ENCODE data around the gene PTPN22. TPM values are rescaled to one million over a fixed set of nuclear protein-coding genes. Genes with fewer than 3 reads are reported as not detected.

Gene PTPN22
- total RNA-seq, 2 experiments from 2014 or later = 27.5 to 53.5 TPM

- no peaks in the 10 kb centered on the region for H3K9me3 ChIP-seq (ENCODE audit: low read length)
- CTCF ChIA-PET (ENCODE audit: unreplicated experiment) = interaction anchor here (1.1 kb wide), 1 partner anchor 12 kb away, joined by 4 read pairs; no protein-coding TSS in a partner anchor
- POLR2A ChIA-PET = interaction anchor here (1.0 to 2.0 kb wide), 5 partner anchors 8 to 49 kb away, joined by 3 to 10 read pairs (median 4); partner anchors contain the start of gene AP4B1
- BruUV-seq (replicated peaks) = no TSS peak
- no peaks in the 10 kb centered on the region for H4K20me1 ChIP-seq (ENCODE audit: insufficient read depth, low read length)
- DNase-seq (ENCODE audit: low spot score) = no peak
- no peak overlapping the region for H3K4me3 ChIP-seq (ENCODE audit: low read depth, low read length, poor library complexity, severe bottlenecking)
- H3K9me2 ChIP-seq (ENCODE audit: insufficient read depth, low read length) = no peaks in the 10 kb centered on the region
- no peaks in the 10 kb centered on the region; the same call in 1 of the 2 replicates for H3K36me3 ChIP-seq (ENCODE audit: insufficient read depth, low read length)
- H3K79me2 ChIP-seq (ENCODE audit: insufficient read depth, low read depth, low read length) = no peaks in the 10 kb centered on the region
- TF ChIP-seq, protein P1, sequence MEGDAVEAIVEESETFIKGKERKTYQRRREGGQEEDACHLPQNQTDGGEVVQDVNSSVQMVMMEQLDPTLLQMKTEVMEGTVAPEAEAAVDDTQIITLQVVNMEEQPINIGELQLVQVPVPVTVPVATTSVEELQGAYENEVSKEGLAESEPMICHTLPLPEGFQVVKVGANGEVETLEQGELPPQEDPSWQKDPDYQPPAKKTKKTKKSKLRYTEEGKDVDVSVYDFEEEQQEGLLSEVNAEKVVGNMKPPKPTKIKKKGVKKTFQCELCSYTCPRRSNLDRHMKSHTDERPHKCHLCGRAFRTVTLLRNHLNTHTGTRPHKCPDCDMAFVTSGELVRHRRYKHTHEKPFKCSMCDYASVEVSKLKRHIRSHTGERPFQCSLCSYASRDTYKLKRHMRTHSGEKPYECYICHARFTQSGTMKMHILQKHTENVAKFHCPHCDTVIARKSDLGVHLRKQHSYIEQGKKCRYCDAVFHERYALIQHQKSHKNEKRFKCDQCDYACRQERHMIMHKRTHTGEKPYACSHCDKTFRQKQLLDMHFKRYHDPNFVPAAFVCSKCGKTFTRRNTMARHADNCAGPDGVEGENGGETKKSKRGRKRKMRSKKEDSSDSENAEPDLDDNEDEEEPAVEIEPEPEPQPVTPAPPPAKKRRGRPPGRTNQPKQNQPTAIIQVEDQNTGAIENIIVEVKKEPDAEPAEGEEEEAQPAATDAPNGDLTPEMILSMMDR (conservative IDR thresholded peaks at IDR 0.05; ENCODE audit: low read length) = no peak
- no peak overlapping the region for H3K4me2 ChIP-seq (ENCODE audit: low read length)
- H2AFZ ChIP-seq (ENCODE audit: low read length) = no peak overlapping the region
- peaks cover 6% of the 10 kb centered on the region for H3K4me1 ChIP-seq (ENCODE audit: insufficient read depth, low read length, poor library complexity, severe bottlenecking)
- intact Hi-C loops (cut with micrococcal nuclease; ENCODE audit: unreplicated experiment) = no loop called here
- no peak overlapping the region for H3K27ac ChIP-seq (ENCODE audit: low read depth, low read length, poor library complexity, severe bottlenecking)
These were observed 10.1 kb upstream of the PTPN22 start for GRCh38 chr1:113881661-113882060.

DNA sequence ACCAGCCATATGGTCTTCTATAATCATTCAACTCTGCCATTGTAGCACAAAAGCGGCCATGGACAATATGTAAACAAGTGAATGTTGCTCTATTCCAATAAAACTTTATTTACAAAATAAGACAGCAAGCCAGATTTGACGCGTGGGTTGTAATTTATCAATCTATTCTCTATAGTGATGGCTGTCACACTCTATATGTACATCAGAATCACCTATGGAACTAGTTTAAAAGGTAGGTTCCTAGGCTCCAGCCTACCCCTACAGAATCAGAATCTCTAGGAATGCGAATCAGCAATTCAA lies 8.2 kb upstream of the PTPN22 start:
- no peaks in the 10 kb centered on the region for H3K9me2 ChIP-seq (ENCODE audit: insufficient read depth, low read length)
- no peak overlapping the region for H3K4me3 ChIP-seq (ENCODE audit: low read depth, low read length, poor library complexity, severe bottlenecking)
- no peaks in the 10 kb centered on the region for H3K9me3 ChIP-seq (ENCODE audit: low read length)
- intact Hi-C loops (cut with micrococcal nuclease; ENCODE audit: unreplicated experiment) = no loop called here
- peaks cover 9% of the 10 kb centered on the region for H3K4me1 ChIP-seq (ENCODE audit: insufficient read depth, low read length, poor library complexity, severe bottlenecking)
- DNase-seq (ENCODE audit: low spot score) = no peak
- H2AFZ ChIP-seq (ENCODE audit: low read length) = no peak overlapping the region
- no peaks in the 10 kb centered on the region for H4K20me1 ChIP-seq (ENCODE audit: insufficient read depth, low read length)
- BruUV-seq (replicated peaks) = no TSS peak
- H3K36me3 ChIP-seq (ENCODE audit: insufficient read depth, low read length) = no peaks in the 10 kb centered on the region; the same call in 1 of the 2 replicates
- no peak for TF ChIP-seq EZH2phosphoT487 (IDR thresholded peaks at IDR 0.05; ENCODE audit: borderline replicate concordance, low read depth, low read length)
- TF ChIP-seq, protein P1 (conservative IDR thresholded peaks at IDR 0.05; ENCODE audit: low read length) = no peak
- no peaks in the 10 kb centered on the region for H3K79me2 ChIP-seq (ENCODE audit: insufficient read depth, low read depth, low read length)
- CTCF ChIA-PET (ENCODE audit: unreplicated experiment) = no interaction called here
- H3K27ac ChIP-seq (ENCODE audit: low read depth, low read length, poor library complexity, severe bottlenecking) = no peak overlapping the region
- POLR2A ChIA-PET = interaction anchor here (0.7 to 1.6 kb wide), 6 partner anchors 10 to 78 kb away, joined by 3 to 6 read pairs (median 4); no protein-coding TSS in a partner anchor
- H3K4me2 ChIP-seq (ENCODE audit: low read length) = no peak overlapping the region

GRCh38 chr1:113876176-113876575 lies 4.7 kb upstream of the PTPN22 start:
- TF ChIP-seq, protein P1 (conservative IDR thresholded peaks at IDR 0.05; ENCODE audit: low read length) = no peak
- TF ChIP-seq EZH2phosphoT487 (IDR thresholded peaks at IDR 0.05; ENCODE audit: borderline replicate concordance, low read depth, low read length) = no peak

More at GRCh38 chr1:113876176-113876575, 4.7 kb upstream of the PTPN22 start:
- ChIA-PET CTCF (ENCODE audit: unreplicated experiment) (no interaction called here), POLR2A (interaction anchor here (0.6 to 2.7 kb wide), 7 partner anchors 11 to 86 kb away, joined by 3 to 19 read pairs (median 3); partner anchors contain the start of gene BCL2L15)
- Histone ChIP-seq H3K4me1 (ENCODE audit: insufficient read depth, low read length, poor library complexity, severe bottlenecking) (peaks cover 40% of the 10 kb centered on the region), H4K20me1 (ENCODE audit: insufficient read depth, low read length) (no peaks in the 10 kb centered on the region), H3K4me2 (ENCODE audit: low read length) (no peak overlapping the region), H3K79me2 (ENCODE audit: insufficient read depth, low read depth, low read length) (peaks cover 3% of the 10 kb centered on the region), H3K9me3 (ENCODE audit: low read length) (no peaks in the 10 kb centered on the region), H3K9me2 (ENCODE audit: insufficient read depth, low read length) (no peaks in the 10 kb centered on the region), H3K4me3 (ENCODE audit: low read depth, low read length, poor library complexity, severe bottlenecking) (no peak overlapping the region), H2AFZ (ENCODE audit: low read length) (no peak overlapping the region), H3K27ac (ENCODE audit: low read depth, low read length, poor library complexity, severe bottlenecking) (no peak overlapping the region), H3K36me3 (ENCODE audit: insufficient read depth, low read length) (no peaks in the 10 kb centered on the region; the same call in 1 of the 2 replicates)
- DNase-seq (ENCODE audit: low spot score) = no peak
- BruUV-seq (replicated peaks) = no TSS peak
- intact Hi-C loops (cut with micrococcal nuclease; ENCODE audit: unreplicated experiment) = no loop called here
